Activated T-cell treated with anti-CD3 and anti-CD28 coated beads, Interleukin-2, amount 50 U/mL, for 72 hours (primary cell): Measurements from ENCODE around the gene GPD1. TPM values are rescaled to one million over a fixed set of nuclear protein-coding genes. Genes with fewer than 3 reads are reported as not detected.

Source experiments
- ATAC-seq, 2 donors: fragments of 150-1000 bp; cut with Tn5 transposase; replicated peaks in 1 of 2; 2 replicates each; pipeline ENCODE4 v1.10.0; 2021; ENCODE audit warnings: moderate library complexity in 2 of 2, mild to moderate bottlenecking in 1 of 2
- DNase-seq, 2 donors: peaks; one replicate each; pipeline ENCODE4 v3.0.0; 2021 to 2022; ENCODE audit warnings: mixed read lengths in 1 of 2
- H3K27ac Mint-ChIP-seq: one replicate; pipeline ENCODE4 v1.8.0; 2022; ENCODE audit warnings: mild to moderate bottlenecking, moderate library complexity, mixed read lengths
- H3K27me3 Mint-ChIP-seq: one replicate; pipeline ENCODE4 v1.8.0; 2022; ENCODE audit warnings: low read depth, mixed read lengths
- H3K36me3 Mint-ChIP-seq, 2 donors: one replicate each; pipeline ENCODE4 v1.8.0; 2022; ENCODE audit warnings: mixed read lengths in 2 of 2, mild to moderate bottlenecking in 1 of 2; ENCODE audit not compliant: insufficient read depth in 2 of 2
- H3K4me1 Mint-ChIP-seq: one replicate; pipeline ENCODE4 v1.8.0; 2022; ENCODE audit warnings: low read depth, mixed read lengths
- H3K4me3 Mint-ChIP-seq, 2 donors: one replicate each; pipeline ENCODE4 v1.8.0; 2022; ENCODE audit warnings: mild to moderate bottlenecking in 2 of 2, mixed read lengths in 2 of 2, moderate library complexity in 2 of 2
- H3K9me3 Mint-ChIP-seq, 2 donors: one replicate each; pipeline ENCODE4 v1.8.0; 2022; ENCODE audit warnings: mixed read lengths in 2 of 2
- total RNA-seq, 2 donors: library from RNA; stranded (reverse); gene quantifications; one replicate each; pipeline ENCODE4 v1.2.3, GENCODE V29; 2022

Gene GPD1
- total RNA-seq, 2 donors from 2014 or later: 1.6 to 3.5 TPM

DNA sequence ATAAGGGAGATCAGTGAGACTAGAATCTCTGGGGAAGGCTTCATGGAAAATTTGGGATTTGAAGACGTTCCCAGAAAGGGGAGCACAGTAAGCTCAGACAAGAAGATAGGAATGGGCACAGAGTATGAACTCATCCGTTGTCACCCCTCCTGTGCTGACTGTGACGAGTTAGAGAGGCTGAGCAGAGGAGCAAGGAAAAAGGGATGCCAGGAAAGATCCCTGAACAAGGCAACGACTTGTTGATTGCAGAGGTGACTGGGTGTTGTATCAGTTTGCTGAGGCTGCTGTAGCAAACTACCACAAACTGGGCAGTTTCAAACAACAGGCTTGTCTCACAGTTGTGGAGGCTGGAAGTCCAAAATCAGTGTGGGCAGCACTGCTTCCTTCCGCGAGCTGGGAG, 5.9 kb upstream of the GPD1 start:
- H3K9me3 Mint-ChIP-seq: no peaks in the 10 kb centered on the region
- H3K36me3 Mint-ChIP-seq: peaks cover 15 to 33% of the 10 kb centered on the region in 2 donors
- DNase-seq (no peak), ATAC-seq (no peak)
- H3K27ac Mint-ChIP-seq: no peak overlapping the region
- H3K27me3 Mint-ChIP-seq: no peaks in the 10 kb centered on the region
- no peaks in the 10 kb centered on the region for H3K4me1 Mint-ChIP-seq
- H3K4me3 Mint-ChIP-seq: no peak overlapping the region

DNA sequence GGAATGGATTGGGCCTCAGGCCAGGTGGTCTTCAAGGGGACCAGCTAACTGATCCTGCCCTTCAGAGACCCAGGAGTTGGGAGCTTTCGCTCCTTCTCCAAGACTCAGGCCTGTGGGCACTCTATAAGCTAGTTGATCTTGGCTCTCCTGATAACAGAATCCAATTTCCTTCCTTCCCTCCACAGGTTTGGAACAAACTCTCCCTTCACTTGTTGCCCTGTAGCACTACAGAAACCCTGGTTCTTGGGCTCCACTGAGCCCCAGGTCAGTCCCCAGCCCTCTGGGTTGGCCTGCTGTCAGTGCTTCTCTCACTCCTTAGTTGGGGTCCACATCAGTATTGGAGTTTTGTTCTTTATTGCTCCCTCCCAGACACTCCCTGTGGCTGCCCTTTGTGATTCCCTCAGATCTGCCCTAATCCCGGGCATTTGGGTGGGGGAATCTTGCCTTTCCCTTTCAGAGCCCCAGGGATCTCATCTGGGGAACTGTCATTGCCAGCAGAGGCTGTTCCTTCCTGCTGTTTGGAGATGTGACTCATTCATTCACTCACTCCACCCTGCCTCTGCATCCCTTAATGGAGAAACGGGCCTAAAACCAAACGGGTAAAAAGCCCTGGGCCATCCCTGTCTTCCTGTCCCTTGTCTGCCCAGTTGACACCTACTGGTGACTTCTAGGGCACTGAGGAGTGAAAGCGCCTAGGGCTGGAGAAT, 4.4 kb upstream of the GPD1 start:
- peaks cover 15 to 32% of the 10 kb centered on the region in 2 donors for H3K36me3 Mint-ChIP-seq

DNA sequence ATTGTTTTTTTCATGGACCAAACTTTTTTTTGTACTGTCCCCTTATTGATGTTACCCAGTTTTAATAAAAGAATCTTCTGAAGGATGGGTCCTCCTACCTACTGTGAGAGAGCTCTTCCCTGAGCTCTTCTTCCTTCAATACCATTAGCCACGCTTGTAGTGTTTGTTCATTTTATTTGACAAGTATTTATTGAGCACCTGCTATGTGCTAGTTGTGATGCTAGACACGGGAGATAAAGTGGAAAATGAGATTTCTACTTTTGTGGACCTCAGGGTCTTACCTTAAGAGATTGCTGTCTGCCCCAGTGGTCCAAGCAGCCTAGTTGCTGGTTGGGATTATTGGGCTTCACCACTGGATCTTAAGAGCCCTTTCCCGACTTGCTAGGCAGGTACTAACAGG, 3.2 kb upstream of the GPD1 start:
- peaks cover 5% of the 10 kb centered on the region for H3K4me1 Mint-ChIP-seq
- ATAC-seq (no peak), DNase-seq (no peak)
- peaks cover 2% of the 10 kb centered on the region for H3K27me3 Mint-ChIP-seq
- H3K9me3 Mint-ChIP-seq: no peaks in the 10 kb centered on the region
- H3K27ac Mint-ChIP-seq: no peak overlapping the region
- no peak overlapping the region for H3K4me3 Mint-ChIP-seq
- peaks cover 13 to 30% of the 10 kb centered on the region in 2 donors for H3K36me3 Mint-ChIP-seq

More for the DNA sequence above, 4.4 kb upstream of the GPD1 start:
- ATAC-seq: no peak
- Mint-ChIP-seq H3K27ac (no peak overlapping the region), H3K9me3 (no peaks in the 10 kb centered on the region), H3K4me3 (no peak overlapping the region), H3K4me1 (peaks cover 5% of the 10 kb centered on the region), H3K27me3 (no peaks in the 10 kb centered on the region)
- DNase-seq: no peak

DNA sequence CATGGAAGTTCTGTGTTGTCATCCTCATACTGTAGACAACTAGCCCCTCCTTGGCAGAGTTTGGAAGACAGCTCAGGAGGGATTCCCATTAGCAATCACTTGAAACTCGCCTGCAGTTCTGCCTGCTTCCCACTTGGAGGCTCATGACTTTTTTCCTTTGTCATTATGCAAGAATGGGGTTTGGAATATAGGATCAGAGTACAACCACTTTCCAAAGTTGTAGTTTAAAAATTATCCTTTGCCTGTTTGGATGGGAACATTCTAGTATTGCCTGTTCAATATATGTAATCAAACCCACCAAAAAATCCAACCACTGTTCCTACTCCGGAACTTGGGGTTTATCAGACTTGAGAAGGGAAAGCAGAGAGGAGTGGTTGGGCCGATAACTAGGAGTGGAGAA, 2.1 kb upstream of the GPD1 start:
- Mint-ChIP-seq H3K27ac (no peak overlapping the region), H3K4me3 (no peak overlapping the region), H3K36me3 (peaks cover 3 to 20% of the 10 kb centered on the region in 2 donors), H3K27me3 (peaks cover 7% of the 10 kb centered on the region), H3K4me1 (peaks cover 5% of the 10 kb centered on the region), H3K9me3 (no peaks in the 10 kb centered on the region)
- ATAC-seq (no peak), DNase-seq (no peak)

DNA sequence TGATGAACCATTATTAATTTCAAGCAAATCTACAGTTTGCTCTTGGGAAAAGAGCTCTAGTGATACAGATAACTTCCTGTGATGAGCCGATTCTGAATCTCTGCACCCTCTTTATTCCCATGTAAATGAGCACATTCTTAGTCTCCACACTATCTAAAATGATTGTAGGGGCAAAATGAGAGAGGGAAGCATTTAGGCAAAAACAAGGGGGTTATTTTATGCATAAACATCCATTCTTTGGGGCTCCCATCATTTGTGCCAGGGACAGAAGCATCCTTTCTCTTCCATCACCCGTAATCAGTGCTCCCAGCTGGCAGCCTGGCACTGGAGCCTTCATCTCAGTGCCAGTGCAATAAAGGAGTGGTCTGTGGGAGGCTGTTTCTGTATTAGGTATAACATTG, 1.7 kb upstream of the GPD1 start:
- Mint-ChIP-seq H3K27ac (no peak overlapping the region), H3K4me1 (peaks cover 5% of the 10 kb centered on the region), H3K27me3 (peaks cover 7% of the 10 kb centered on the region), H3K9me3 (no peaks in the 10 kb centered on the region), H3K36me3 (peaks cover 2 to 17% of the 10 kb centered on the region in 2 donors), H3K4me3 (no peak overlapping the region)
- DNase-seq: no peak
- ATAC-seq: no peak

DNA sequence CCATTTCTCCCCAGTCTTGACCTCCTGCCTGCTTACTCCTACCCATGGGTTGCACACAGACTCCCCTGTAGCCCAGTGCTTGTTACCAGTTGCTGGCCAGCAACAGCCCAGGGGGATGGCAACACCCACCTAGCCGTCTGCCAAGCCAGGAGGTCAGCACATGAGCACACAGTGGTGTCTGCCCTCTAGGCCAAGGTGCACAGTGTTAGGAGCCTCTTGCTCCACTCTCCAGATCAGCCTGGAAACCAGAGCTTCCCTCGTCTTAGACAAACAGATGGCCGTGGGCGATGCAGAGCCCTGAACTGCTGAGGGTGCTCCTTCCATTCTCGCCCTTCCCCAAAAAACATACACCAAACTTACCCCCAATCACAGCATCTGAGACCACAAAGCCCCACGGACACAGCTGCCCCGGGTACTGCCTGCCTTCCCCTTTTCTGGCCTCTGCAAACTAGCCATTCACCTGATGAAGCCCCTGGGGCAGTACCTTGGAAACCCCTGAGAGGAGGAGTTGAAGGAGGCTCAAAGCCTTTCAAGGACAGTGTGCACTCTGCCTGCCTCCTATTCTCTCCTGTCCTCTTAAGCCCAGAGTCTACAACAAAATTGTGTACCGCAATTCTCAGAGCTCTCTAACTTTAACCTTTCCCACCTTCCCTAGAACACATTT, 1.0 kb upstream of the GPD1 start:
- no peaks in the 10 kb centered on the region for H3K9me3 Mint-ChIP-seq
- peaks cover 7% of the 10 kb centered on the region for H3K27me3 Mint-ChIP-seq
- no peak overlapping the region for H3K4me3 Mint-ChIP-seq
- H3K4me1 Mint-ChIP-seq: peaks cover 5% of the 10 kb centered on the region
- ATAC-seq (no peak), DNase-seq (no peak)
- H3K27ac Mint-ChIP-seq: peak overlapping the region; percentile 0
- peaks cover 1 to 10% of the 10 kb centered on the region in 2 donors for H3K36me3 Mint-ChIP-seq

DNA sequence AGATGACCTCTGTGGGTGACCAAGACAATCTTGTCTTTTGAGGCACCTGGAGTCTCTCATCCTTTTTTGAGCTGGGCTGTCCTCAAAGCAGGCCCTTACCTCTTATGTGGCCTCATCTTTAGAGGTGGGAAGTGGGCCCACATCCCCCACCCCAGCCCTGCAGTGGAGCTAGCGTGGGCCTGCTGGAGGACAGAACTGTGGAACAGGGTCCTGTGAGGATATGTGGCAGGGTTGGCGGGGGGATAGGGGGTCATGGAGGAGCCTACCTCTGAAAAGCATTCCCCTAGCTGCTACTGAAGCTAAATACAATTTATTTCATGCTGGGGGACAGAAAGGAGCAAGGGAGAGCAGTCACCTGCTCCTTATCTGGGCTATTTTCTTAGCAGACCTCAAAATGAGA, 457 bp upstream of the GPD1 start:
- Mint-ChIP-seq H3K4me3 (no peak overlapping the region), H3K27ac (no peak overlapping the region), H3K4me1 (peaks cover 5% of the 10 kb centered on the region), H3K9me3 (no peaks in the 10 kb centered on the region), H3K36me3 (peaks cover 0 to 7% of the 10 kb centered on the region in 2 donors), H3K27me3 (peaks cover 7% of the 10 kb centered on the region)
- ATAC-seq (no peak), DNase-seq (no peak)

DNA sequence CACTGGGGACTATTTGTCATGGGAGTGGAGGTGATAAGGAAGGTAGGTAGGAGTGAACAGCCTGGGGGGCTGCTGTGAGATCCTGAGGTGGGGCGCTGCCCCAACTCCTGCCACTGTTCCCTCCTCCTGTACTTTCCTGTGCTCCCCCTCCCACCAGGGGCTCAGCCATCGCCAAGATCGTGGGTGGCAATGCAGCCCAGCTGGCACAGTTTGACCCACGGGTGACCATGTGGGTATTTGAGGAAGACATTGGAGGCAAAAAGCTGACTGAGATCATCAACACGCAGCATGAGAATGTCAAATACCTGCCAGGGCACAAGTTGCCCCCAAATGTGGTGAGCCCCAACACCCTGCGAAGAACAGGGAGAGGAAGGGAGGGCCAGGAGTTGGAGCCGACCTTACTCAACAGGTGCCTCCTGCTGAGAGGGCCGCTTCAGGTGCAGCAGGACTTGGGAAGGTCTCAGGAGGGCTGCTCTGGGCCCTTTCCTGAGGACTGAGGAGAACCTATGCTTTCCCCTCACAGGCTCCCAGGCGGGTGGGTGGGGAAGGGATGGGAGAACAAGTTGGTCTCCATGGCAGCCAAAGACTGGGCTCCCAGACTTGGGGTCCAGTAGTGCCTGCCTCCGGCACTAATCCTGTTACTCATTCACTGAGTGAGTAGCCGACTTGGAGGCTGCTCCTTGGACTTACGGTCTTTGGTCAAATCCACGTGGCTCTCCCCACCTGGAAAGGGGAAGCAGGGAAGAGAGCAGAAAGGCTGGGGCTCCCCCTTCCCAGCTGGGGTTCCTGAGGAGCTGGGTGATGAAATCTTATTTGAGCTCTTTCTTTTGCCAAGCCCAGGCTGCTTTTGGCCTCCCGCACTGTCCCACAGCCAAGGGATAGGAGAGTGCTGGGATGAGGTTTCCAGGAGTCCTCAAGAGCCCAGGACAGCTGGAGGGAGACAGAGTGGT, 884 bp downstream of the GPD1 start:
- peaks cover 0 to 4% of the 10 kb centered on the region in 2 donors for H3K36me3 Mint-ChIP-seq
- no peaks in the 10 kb centered on the region for H3K9me3 Mint-ChIP-seq
- no peak for ATAC-seq
- no peak overlapping the region for H3K4me3 Mint-ChIP-seq
- no peak for DNase-seq
- peaks cover 7% of the 10 kb centered on the region for H3K27me3 Mint-ChIP-seq
- no peak overlapping the region for H3K27ac Mint-ChIP-seq
- peaks cover 5% of the 10 kb centered on the region for H3K4me1 Mint-ChIP-seq

DNA sequence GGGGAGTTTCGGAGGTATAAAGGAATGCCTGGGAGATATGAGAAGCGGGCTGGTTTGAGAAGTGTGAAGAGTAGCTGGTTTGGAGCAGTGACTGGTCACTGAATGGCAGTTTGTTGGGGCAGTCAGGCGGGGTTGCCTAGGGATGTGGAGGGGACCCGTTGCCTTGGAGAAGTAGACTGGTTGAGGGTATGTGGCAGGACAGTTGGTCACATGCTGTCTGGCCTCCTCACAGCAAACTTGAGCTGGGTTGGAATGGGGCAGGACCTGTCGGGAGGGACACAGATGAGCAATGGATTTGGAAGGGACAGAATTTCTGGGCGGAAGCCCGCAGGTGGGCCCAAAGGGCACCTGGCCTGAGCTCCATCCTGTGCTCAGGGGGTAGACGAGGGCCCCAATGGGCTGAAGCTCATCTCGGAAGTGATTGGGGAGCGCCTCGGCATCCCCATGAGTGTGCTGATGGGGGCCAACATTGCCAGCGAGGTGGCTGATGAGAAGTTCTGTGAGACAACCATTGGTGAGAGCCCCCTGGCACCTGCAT, 2.2 kb downstream of the GPD1 start:
- Mint-ChIP-seq H3K27ac (no peak overlapping the region), H3K4me1 (peaks cover 15% of the 10 kb centered on the region), H3K36me3 (no peaks in the 10 kb centered on the region), H3K27me3 (peaks cover 7% of the 10 kb centered on the region), H3K9me3 (no peaks in the 10 kb centered on the region), H3K4me3 (no peak overlapping the region)
- ATAC-seq: no peak
- no peak for DNase-seq

DNA sequence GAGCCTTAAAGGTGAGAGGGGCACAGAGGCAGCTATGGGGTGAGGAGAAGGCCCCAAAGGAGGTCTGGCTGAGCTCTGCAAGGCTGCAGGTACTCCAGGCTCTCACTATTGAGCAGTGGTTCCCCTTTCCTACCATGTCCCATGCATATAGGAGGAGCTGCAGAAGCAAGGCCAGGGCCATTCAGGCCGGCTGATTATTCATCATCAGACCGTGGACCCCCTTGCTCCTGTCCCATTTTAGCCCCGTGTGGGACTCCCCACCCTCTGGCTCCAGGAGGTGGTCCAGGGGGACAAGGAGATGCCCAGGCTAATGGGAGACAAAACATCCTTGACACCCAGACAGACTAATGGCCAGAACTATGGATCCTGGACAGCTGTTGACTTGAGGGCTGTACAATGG, 3.1 kb downstream of the GPD1 start:
- DNase-seq: no peak
- Mint-ChIP-seq H3K27ac (no peak overlapping the region), H3K9me3 (no peaks in the 10 kb centered on the region), H3K4me3 (no peak overlapping the region), H3K36me3 (no peaks in the 10 kb centered on the region), H3K4me1 (peaks cover 22% of the 10 kb centered on the region), H3K27me3 (peaks cover 7% of the 10 kb centered on the region)
- ATAC-seq: no peak

DNA sequence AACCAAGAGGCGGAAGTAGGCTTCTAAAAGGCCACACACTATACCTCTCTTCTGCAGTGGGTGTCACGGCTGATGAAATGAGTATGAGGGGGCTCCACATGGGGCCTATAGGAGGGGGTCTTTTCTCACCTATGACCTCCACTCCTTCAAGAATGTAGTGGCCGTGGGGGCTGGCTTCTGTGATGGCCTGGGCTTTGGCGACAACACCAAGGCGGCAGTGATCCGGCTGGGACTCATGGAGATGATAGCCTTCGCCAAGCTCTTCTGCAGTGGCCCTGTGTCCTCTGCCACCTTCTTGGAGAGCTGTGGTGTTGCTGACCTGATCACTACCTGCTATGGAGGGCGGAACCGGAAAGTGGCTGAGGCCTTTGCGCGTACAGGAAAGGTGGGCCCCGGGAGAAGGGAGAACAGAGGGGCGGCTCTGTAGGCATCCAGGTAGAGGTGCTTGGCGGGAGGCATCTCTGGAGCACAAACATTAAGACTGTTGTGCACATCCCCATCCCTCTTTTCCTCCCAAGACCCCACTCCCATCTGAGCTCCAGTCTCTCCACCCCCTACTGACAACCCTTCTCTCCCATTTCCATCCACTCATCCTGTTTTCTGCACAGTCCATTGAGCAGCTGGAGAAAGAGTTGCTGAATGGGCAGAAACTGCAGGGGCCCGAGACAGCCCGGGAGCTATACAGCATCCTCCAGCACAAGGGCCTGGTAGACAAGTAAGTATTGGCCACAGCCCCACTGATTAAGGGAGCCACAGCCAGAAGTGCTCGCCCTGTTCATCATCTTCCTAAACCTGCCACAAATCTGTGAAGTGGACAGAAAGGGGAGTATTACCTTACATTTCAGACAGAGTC, 3.8 kb downstream of the GPD1 start:
- Mint-ChIP-seq H3K4me1 (peaks cover 22% of the 10 kb centered on the region), H3K4me3 (no peak overlapping the region), H3K9me3 (no peaks in the 10 kb centered on the region), H3K27me3 (peaks cover 7% of the 10 kb centered on the region), H3K36me3 (peaks cover 4% of the 10 kb centered on the region in 2 donors), H3K27ac (no peak overlapping the region)
- DNase-seq (no peak), ATAC-seq (no peak)

DNA sequence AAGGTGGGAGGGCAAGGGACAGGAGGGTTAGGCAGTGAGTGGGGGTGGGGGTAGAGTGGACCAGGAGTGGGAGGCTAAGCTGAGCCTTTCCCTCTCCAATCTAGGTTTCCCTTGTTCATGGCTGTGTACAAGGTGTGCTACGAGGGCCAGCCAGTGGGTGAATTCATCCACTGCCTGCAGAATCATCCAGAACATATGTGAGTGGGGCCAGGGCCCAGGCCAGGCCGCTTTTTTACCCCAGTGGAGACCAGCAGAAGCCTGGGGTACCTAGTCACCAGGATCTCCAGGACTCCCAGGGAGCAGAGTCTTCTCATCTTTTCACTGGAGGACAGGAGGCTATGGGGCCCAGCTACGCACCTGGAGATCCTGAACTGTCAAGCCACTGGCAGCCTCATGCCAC, 5.5 kb downstream of the GPD1 start:
- H3K27me3 Mint-ChIP-seq: peaks cover 7% of the 10 kb centered on the region
- H3K36me3 Mint-ChIP-seq: peaks cover 4 to 6% of the 10 kb centered on the region in 2 donors
- H3K4me1 Mint-ChIP-seq: peaks cover 27% of the 10 kb centered on the region
- no peak overlapping the region for H3K27ac Mint-ChIP-seq
- DNase-seq (no peak), ATAC-seq (no peak)
- H3K4me3 Mint-ChIP-seq: no peak overlapping the region
- H3K9me3 Mint-ChIP-seq: no peaks in the 10 kb centered on the region
